H1 (cell line): ENCODE measurements around the gene TSTD2.

ENCODE experiments used
- BRCA1 ChIP-seq: IDR thresholded peaks from 2 replicates; pipeline ENCODE4 v1.6.1; 2012; ENCODE audit warnings: low read depth, low read length, improper control_type of control experiment
- CTCF ChIP-seq, 3 experiments: IDR thresholded peaks; 1 replicate in 2 of 3; 2 replicates in 1 of 3; pipeline versions ENCODE4 v1.5.1 to v1.6.1; 2011; ENCODE audit warnings: low read length in 3 of 3, mild to moderate bottlenecking in 3 of 3, inconsistent platforms in 2 of 3, low read depth in 1 of 3, moderate library complexity in 1 of 3; ENCODE audit not compliant: insufficient read depth in 1 of 3; ENCODE audit errors: control extremely low read depth in 1 of 3
- EP300 ChIP-seq, 2 experiments: IDR thresholded peaks; 1 replicate in 1 of 2; 2 replicates in 1 of 2; pipeline ENCODE4 v1.6.1; 2011 to 2012; ENCODE audit warnings: low read depth in 2 of 2, low read length in 2 of 2, mild to moderate bottlenecking in 2 of 2, borderline replicate concordance in 1 of 2, inconsistent platforms in 1 of 2, moderate library complexity in 1 of 2
- EZH2 ChIP-seq: fragments of 200-600 bp; sonication (generic); IDR thresholded peaks from 2 replicates; pipeline ENCODE4 v1.7.1; 2012; ENCODE audit warnings: low read depth, mild to moderate bottlenecking, moderate library complexity, low read length, inconsistent platforms; ENCODE audit not compliant: severe bottlenecking
- MAFK ChIP-seq: IDR thresholded peaks from 2 replicates; pipeline ENCODE4 v1.6.1; 2012; ENCODE audit warnings: low read depth, mild to moderate bottlenecking, improper control_type of control experiment, low read length
- MAX ChIP-seq: IDR thresholded peaks from 2 replicates; pipeline ENCODE4 v1.6.1; 2012; ENCODE audit warnings: inconsistent platforms
- NRF1 ChIP-seq: IDR thresholded peaks from 2 replicates; pipeline ENCODE4 v1.6.1; 2011; ENCODE audit warnings: mild to moderate bottlenecking, low read depth, low read length, improper control_type of control experiment
- POLR2A ChIP-seq, 2 experiments: IDR thresholded peaks; 1 replicate in 1 of 2; 2 replicates in 1 of 2; pipeline ENCODE4 v1.6.1; 2011; ENCODE audit warnings: low read depth in 2 of 2, low read length in 2 of 2, mild to moderate bottlenecking in 2 of 2; ENCODE audit errors: control extremely low read depth in 1 of 2
- POLR2AphosphoS5 ChIP-seq: IDR thresholded peaks from 2 replicates; pipeline ENCODE4 v1.6.1; 2011; ENCODE audit warnings: low read depth, low read length
- SIN3A ChIP-seq, 2 experiments: IDR thresholded peaks in 1 of 2; conservative IDR thresholded peaks in 1 of 2; 2 replicates each; pipeline ENCODE4 v1.6.1; 2011 to 2012; ENCODE audit warnings: low read length in 2 of 2, improper control_type of control experiment in 1 of 2, low read depth in 1 of 2, mild to moderate bottlenecking in 1 of 2
- SIRT6 ChIP-seq: IDR thresholded peaks from one replicate; pipeline ENCODE4 v1.7.1; 2012; ENCODE audit warnings: low read length, inconsistent platforms
- SP1 ChIP-seq: IDR thresholded peaks from 2 replicates; pipeline ENCODE4 v1.6.1; 2011; ENCODE audit warnings: low read depth, low read length
- TAF1 ChIP-seq: IDR thresholded peaks from 2 replicates; pipeline ENCODE4 v1.6.1; 2011; ENCODE audit warnings: mild to moderate bottlenecking, low read depth, low read length
- ZNF274 ChIP-seq: IDR thresholded peaks from 2 replicates; pipeline ENCODE4 v1.7.0; 2012; ENCODE audit warnings: low read length, borderline replicate concordance; ENCODE audit errors: extremely low read depth

GRCh38 chr9:97560851-97561250, 72.3 kb downstream of the TSTD2 start:
- TF ChIP-seq CTCF (IDR thresholded peaks at IDR 0.05; ENCODE audit: control extremely low read depth in 1 of 3, insufficient read depth in 1 of 3, low read depth in 1 of 3, low read length in 3 of 3) (no peak), MAX (no peak), MAFK (no peak), SIRT6 (no peak), POLR2AphosphoS5 (no peak), POLR2A (IDR thresholded peaks at IDR 0.05; ENCODE audit: control extremely low read depth in 1 of 2, low read depth in 2 of 2, low read length in 2 of 2) (no peak), EZH2 (no peak), TAF1 (no peak), SP1 (no peak), NRF1 (no peak), EP300 (IDR thresholded peaks at IDR 0.05; ENCODE audit: borderline replicate concordance in 1 of 2, low read depth in 2 of 2, low read length in 2 of 2) (no peak), SIN3A (conservative IDR thresholded peaks at IDR 0.05 in 1 of 2, IDR thresholded peaks at IDR 0.05 in 1 of 2; ENCODE audit: low read depth in 1 of 2, low read length in 2 of 2) (no peak), ZNF274 (no peak), BRCA1 (no peak)
